HL-60 (cell line): ENCODE measurements around the gene ZFR.

Experiments
- CTCF ChIP-seq: IDR thresholded peaks from one replicate; pipeline ENCODE4 v1.5.1; 2011; ENCODE audit warnings: low read length, control low read depth, inconsistent platforms; ENCODE audit not compliant: insufficient read depth
- GABPA ChIP-seq: IDR thresholded peaks from 2 replicates; pipeline ENCODE4 v1.6.1; 2012; ENCODE audit warnings: low read depth
- POLR2AphosphoS5 ChIP-seq: IDR thresholded peaks from 2 replicates; pipeline ENCODE4 v1.6.1; 2012; ENCODE audit warnings: low read depth
- SPI1 ChIP-seq: IDR thresholded peaks from 2 replicates; pipeline ENCODE4 v1.6.1; 2012; ENCODE audit warnings: low read depth, mild to moderate bottlenecking, borderline replicate concordance

- no peak for TF ChIP-seq CTCF
- no peak for TF ChIP-seq POLR2AphosphoS5
- TF ChIP-seq GABPA = no peak
- no peak for TF ChIP-seq SPI1
Observed at GRCh38 chr5:32471784-32472183, 27.2 kb upstream of the ZFR start.
